Natural killer cell treated with Interleukin-12 subunit alpha and Interleukin-12 subunit beta and Interleukin-15 and Interleukin-18, amount 100 ng/mL, for 72 hours (primary cell): ENCODE data around the gene PLIN1. TPM values are rescaled to one million over a fixed set of nuclear protein-coding genes. Genes with fewer than 3 reads are reported as not detected.
"Not testable (repeated sequence)": the region's sequence is repeated elsewhere in the genome, so short reads cannot be mapped to it uniquely, and the experiment has no call there.

ENCODE experiments used
- ATAC-seq, 2 donors: fragments of 150-1000 bp; cut with Tn5 transposase in 1 of 2; sonication (Bioruptor Pico), chemical (Tn5 transposase) in 1 of 2; 2 replicates each; pipeline ENCODE4 v1.10.0; 2021
- DNase-seq: peaks from one replicate; pipeline ENCODE4 v3.0.0; 2022; ENCODE audit warnings: low spot score
- H3K27ac Mint-ChIP-seq, 2 donors: 1 replicate in 1 of 2; 2 replicates in 1 of 2; pipeline ENCODE4 v1.8.0; 2022; ENCODE audit warnings: mixed read lengths in 2 of 2, mild to moderate bottlenecking in 1 of 2, moderate library complexity in 1 of 2
- H3K27me3 Mint-ChIP-seq, 2 donors: 1 replicate in 1 of 2; 2 replicates in 1 of 2; pipeline ENCODE4 v1.8.0; 2022; ENCODE audit warnings: mixed read lengths in 2 of 2
- H3K36me3 Mint-ChIP-seq: one replicate; pipeline ENCODE4 v1.8.0; 2022; ENCODE audit warnings: mixed read lengths
- H3K4me1 Mint-ChIP-seq, 2 donors: 1 replicate in 1 of 2; 2 replicates in 1 of 2; pipeline ENCODE4 v1.8.0; 2022; ENCODE audit warnings: low read depth in 2 of 2, mixed read lengths in 2 of 2, mild to moderate bottlenecking in 1 of 2
- H3K4me3 Mint-ChIP-seq: one replicate; pipeline ENCODE4 v1.8.0; 2022; ENCODE audit warnings: mixed read lengths
- H3K9me3 Mint-ChIP-seq: 2 replicates; pipeline ENCODE4 v1.8.0; 2022; ENCODE audit warnings: mixed read lengths
- total RNA-seq, 2 donors: library from RNA; stranded (reverse); gene quantifications; one replicate each; pipeline ENCODE4 v1.2.3, GENCODE V29; 2022

The PLIN1 gene
- total RNA-seq, result 1 to 10 TPM in 1 of 2 donors, under 1 TPM in 1; 0.33 to 1.0 TPM

- Mint-ChIP-seq H3K4me1 (no peaks in the 10 kb centered on the region), H3K27ac (no peak within 1 kb of the TSS), H3K9me3 (no peaks in the 10 kb centered on the region), H3K27me3 (no peaks in the 10 kb centered on the region), H3K4me3 (no peak within 1 kb of the TSS), H3K36me3 (no peaks in the 10 kb centered on the region)
- DNase-seq (no peak), ATAC-seq (no peak)
These were observed at the start of gene PLIN1 for GRCh38 chr15:89679212-89679611. PLIN1 (minus strand) TSS chr15:89679367; CDS start chr15:89677489, 1,878 bp downstream.

DNA sequence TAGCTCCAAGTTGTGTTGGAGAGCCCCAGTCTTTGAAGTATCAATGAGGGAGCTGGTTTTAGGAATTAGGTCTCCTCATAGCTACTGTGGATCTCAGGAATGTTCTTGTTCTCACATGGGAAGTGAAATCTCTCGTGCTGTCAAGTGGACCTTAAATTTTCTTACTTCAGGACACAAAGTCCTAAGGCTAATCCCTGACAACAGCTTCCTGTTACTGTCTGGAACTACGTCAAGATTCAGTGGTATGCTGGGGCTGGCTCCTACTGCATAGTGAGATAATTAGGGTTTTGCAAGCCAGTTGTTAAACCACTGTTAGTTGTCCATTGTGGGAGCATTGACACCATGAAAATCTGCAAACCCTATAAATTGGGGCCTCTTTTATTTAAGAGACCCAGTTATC lies 49.1 kb upstream of the PLIN1 start:
- H3K4me3 Mint-ChIP-seq, result no peak overlapping the region
- no peaks in the 10 kb centered on the region for H3K36me3 Mint-ChIP-seq
- DNase-seq (no peak), ATAC-seq (no peak)
- H3K27ac Mint-ChIP-seq, result no peak overlapping the region
- no peaks in the 10 kb centered on the region for H3K4me1 Mint-ChIP-seq
- H3K9me3 Mint-ChIP-seq, result no peaks in the 10 kb centered on the region
- H3K27me3 Mint-ChIP-seq, result peaks cover 0 to 2% of the 10 kb centered on the region in 2 donors

DNA sequence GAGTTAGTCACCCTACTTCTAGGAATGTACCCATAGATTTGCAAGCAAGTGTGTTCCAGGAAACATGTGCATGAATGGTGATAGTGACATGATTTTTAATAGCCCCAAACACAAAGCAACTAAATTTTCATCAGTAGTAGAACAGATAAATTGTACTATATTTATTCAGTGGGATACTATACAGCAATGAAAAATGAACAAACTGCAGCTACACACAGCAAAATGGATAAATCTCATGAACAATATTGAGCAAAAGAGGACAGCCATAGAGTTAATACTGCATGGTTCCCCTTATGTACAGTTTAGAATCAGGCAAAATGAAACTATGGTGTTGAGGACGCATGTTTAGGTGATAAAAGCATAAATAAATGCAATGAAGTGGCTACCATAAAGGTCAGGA lies 45.9 kb upstream of the PLIN1 start:
- Mint-ChIP-seq H3K27me3 (peaks cover 9 to 10% of the 10 kb centered on the region in 2 donors), H3K9me3 (no peaks in the 10 kb centered on the region), H3K36me3 (no peaks in the 10 kb centered on the region), H3K4me3 (no peak overlapping the region), H3K4me1 (no peaks in the 10 kb centered on the region), H3K27ac (no peak overlapping the region)
- DNase-seq (no peak), ATAC-seq (no peak)

- DNase-seq (no peak), ATAC-seq (no peak)
- Mint-ChIP-seq H3K36me3 (no peaks in the 10 kb centered on the region), H3K4me1 (no peaks in the 10 kb centered on the region), H3K27ac (no peak overlapping the region), H3K4me3 (no peak overlapping the region), H3K9me3 (no peaks in the 10 kb centered on the region), H3K27me3 (peaks cover 9 to 10% of the 10 kb centered on the region in 2 donors)
These were observed 45.5 kb upstream of the PLIN1 start for GRCh38 chr15:89724621-89725020.

DNA sequence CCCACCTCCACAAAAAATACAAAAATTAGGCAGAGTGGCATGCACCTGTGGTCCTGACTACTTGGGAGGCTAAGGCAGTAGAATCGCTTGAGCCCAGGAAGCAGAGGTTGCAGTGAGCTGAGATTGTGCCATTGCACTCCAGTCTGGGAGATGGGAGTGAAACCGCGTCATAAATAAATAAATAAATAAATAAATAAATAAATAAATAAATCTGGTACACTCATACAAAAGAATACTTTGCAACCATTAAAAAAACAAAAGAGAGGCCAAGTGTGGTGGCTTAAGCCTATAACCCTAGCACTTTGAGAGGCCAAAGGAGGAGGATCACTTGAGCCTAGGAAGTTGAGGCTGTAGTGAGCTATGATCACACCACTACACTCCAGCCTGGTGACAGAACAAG lies 43.9 kb upstream of the PLIN1 start:
- Mint-ChIP-seq H3K36me3 (no peaks in the 10 kb centered on the region), H3K27ac (no peak overlapping the region), H3K9me3 (no peaks in the 10 kb centered on the region), H3K4me1 (no peaks in the 10 kb centered on the region), H3K4me3 (no peak overlapping the region), H3K27me3 (peaks cover 9 to 12% of the 10 kb centered on the region in 2 donors)
- DNase-seq, result no peak
- no peak for ATAC-seq

DNA sequence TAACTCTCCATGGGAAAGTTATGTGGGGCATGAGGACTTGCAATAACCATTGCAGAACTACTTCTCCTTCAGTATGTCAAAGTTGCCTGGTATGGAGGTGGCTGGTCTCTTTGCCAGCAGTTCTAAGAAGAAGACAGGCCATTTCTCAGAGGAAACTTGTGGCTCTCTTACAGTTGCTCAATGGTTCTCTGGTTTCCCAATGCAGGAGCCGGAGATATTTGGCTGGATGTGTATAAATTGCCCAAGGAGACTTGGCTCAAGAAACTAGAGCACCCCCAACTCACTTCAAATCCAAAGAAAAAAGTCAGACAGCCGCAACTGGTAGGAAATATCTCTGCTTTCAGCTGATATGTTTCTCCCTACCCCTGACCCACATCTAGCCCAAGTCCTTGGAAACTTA lies 35.6 kb upstream of the PLIN1 start:
- H3K4me1 Mint-ChIP-seq, result no peaks in the 10 kb centered on the region
- H3K4me3 Mint-ChIP-seq, result no peak overlapping the region

DNA sequence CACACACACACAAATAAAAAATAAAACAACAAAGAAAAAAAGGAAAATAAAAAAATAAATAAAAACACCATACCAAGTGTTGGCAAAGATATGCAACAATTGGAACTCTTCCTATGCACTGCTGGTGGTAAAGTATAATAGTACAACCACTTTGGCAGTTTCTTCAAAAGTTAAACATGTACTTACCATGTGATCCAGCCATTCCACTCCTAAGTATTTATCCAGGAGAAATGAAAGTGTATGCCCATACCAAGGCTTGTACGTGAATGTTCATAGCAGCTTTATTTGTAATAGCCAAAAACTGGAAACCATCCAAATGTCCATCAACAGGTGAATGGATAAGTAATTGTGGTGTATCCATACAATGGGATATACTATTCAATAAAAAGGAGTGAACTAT lies 28.4 kb upstream of the PLIN1 start:
- Mint-ChIP-seq H3K36me3 (no peaks in the 10 kb centered on the region), H3K4me3 (no peak overlapping the region), H3K9me3 (no peaks in the 10 kb centered on the region), H3K27ac (no peak overlapping the region), H3K27me3 (peaks cover 27 to 31% of the 10 kb centered on the region in 2 donors), H3K4me1 (peaks cover 0 to 4% of the 10 kb centered on the region in 2 donors)
- ATAC-seq, result no peak
- DNase-seq, result no peak

More for the DNA sequence above, 35.6 kb upstream of the PLIN1 start:
- H3K9me3 Mint-ChIP-seq, result no peaks in the 10 kb centered on the region
- no peak overlapping the region for H3K27ac Mint-ChIP-seq
- peaks cover 0 to 2% of the 10 kb centered on the region in 2 donors for H3K27me3 Mint-ChIP-seq
- DNase-seq (no peak), ATAC-seq (no peak)
- no peaks in the 10 kb centered on the region for H3K36me3 Mint-ChIP-seq

DNA sequence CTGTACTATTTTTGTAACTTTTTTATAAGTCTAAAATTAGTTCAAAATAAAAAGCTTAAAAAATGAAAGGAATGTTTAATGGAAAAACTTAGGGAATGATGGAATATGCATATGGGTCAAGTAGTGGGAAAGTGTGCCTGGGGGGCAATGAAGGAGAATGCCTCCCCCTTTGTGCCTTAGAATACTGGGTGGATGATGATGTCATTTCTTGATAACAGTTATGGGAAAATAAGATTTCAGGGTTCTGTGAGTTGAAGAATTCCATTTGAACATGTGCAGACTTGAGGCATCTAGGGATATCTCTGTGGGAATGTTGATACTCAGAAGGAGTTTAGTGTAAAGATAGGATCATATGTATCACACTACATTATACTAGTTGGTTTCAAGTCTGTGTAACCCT lies 25.2 kb upstream of the PLIN1 start:
- DNase-seq (no peak), ATAC-seq (no peak)
- peaks cover 0 to 4% of the 10 kb centered on the region in 2 donors for H3K4me1 Mint-ChIP-seq
- peaks cover 34 to 47% of the 10 kb centered on the region in 2 donors for H3K27me3 Mint-ChIP-seq
- H3K9me3 Mint-ChIP-seq, result no peaks in the 10 kb centered on the region
- no peaks in the 10 kb centered on the region for H3K36me3 Mint-ChIP-seq
- H3K4me3 Mint-ChIP-seq, result no peak overlapping the region
- H3K27ac Mint-ChIP-seq, result no peak overlapping the region

GRCh38 chr15:89695198-89695597 lies 16.0 kb upstream of the PLIN1 start:
- Mint-ChIP-seq H3K9me3 (no peaks in the 10 kb centered on the region), H3K4me1 (peaks cover 4 to 8% of the 10 kb centered on the region in 2 donors), H3K27me3 (peaks cover 11 to 13% of the 10 kb centered on the region in 2 donors), H3K27ac (no peak overlapping the region), H3K36me3 (no peaks in the 10 kb centered on the region), H3K4me3 (no peak overlapping the region)
- ATAC-seq (no peak), DNase-seq (no peak)

- ATAC-seq (no peak), DNase-seq (no peak)
- H3K36me3 Mint-ChIP-seq, result no peaks in the 10 kb centered on the region
- H3K27ac Mint-ChIP-seq, result no peak overlapping the region
- peaks cover 4 to 15% of the 10 kb centered on the region in 2 donors for H3K4me1 Mint-ChIP-seq
- H3K27me3 Mint-ChIP-seq, result peaks cover 0 to 8% of the 10 kb centered on the region in 2 donors
- H3K4me3 Mint-ChIP-seq, result no peak overlapping the region
- no peaks in the 10 kb centered on the region for H3K9me3 Mint-ChIP-seq
These were observed 14.5 kb upstream of the PLIN1 start for GRCh38 chr15:89693696-89694095.

DNA sequence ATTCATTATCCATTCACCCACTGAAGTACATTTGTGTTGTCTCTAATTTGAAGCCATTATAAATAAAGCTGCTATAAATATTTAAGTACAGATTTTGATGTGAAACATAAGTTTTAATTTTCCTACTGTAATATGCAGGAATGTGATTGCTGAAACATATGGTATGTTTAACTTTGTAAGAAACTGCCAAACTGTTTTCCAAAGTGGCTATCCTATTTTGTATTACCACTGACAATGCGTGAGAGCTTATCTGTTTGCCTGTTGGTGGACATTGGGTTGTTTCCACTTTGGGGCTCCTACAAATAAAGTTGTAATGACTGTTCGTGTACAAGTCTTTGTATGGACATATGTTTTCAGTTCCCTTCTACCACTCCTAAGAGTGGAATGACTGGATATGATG lies 13.9 kb upstream of the PLIN1 start:
- ATAC-seq, result no peak
- Mint-ChIP-seq H3K27me3 (peaks cover 0 to 8% of the 10 kb centered on the region in 2 donors), H3K4me1 (peaks cover 4 to 15% of the 10 kb centered on the region in 2 donors), H3K9me3 (no peaks in the 10 kb centered on the region), H3K36me3 (no peaks in the 10 kb centered on the region), H3K27ac (no peak overlapping the region), H3K4me3 (no peak overlapping the region)
- DNase-seq, result no peak

- H3K4me1 Mint-ChIP-seq, result peaks cover 4 to 15% of the 10 kb centered on the region in 2 donors
- DNase-seq, result peak; percentile 84
- H3K9me3 Mint-ChIP-seq, result no peaks in the 10 kb centered on the region
- peaks cover 2% of the 10 kb centered on the region for H3K36me3 Mint-ChIP-seq
- peaks cover 0 to 4% of the 10 kb centered on the region in 2 donors for H3K27me3 Mint-ChIP-seq
- ATAC-seq, result peak; percentile 95 to 97
- H3K4me3 Mint-ChIP-seq, result peak within 1 kb of the TSS; percentile 88
- peak within 1 kb of the TSS; percentile 70 to 84 for H3K27ac Mint-ChIP-seq
These were observed 11.4 kb upstream of the PLIN1 start, which contains the start of the genes PEX11A and WDR93 for GRCh38 chr15:89690276-89691218. PEX11A (minus strand) TSS chr15:89690754; CDS start chr15:89690632, 122 bp downstream. WDR93 (plus strand) TSS chr15:89690811; CDS start chr15:89701747, 10,936 bp downstream.

DNA sequence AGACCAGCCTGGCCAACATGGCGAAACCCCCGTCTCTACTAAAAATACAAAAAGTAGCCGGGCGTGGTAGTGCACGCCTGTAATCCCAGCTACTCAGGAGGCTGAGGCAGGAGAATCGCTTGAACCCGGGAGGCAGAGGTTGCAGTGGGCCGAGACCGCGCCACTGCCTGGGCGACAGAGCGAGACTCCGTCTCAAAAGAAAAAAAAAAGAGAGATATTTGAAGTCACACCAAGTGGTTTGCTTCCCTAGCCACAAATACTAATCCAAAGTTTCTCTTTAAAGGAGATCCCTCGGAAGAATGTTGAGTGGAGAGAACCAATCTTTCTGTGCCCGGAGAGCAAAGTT lies 10.7 kb upstream of the PLIN1 start:
- Mint-ChIP-seq H3K4me3 (peak overlapping the region; percentile 88), H3K27ac (peak overlapping the region; percentile 70 to 84), H3K4me1 (peaks cover 4 to 15% of the 10 kb centered on the region in 2 donors)
- ATAC-seq, H3K36me3 Mint-ChIP-seq, H3K9me3 Mint-ChIP-seq, H3K27me3 Mint-ChIP-seq, DNase-seq: not testable (repeated sequence)

GRCh38 chr15:89686522-89686921 lies 7.4 kb upstream of the PLIN1 start:
- Mint-ChIP-seq H3K27me3 (no peaks in the 10 kb centered on the region), H3K27ac (no peak overlapping the region), H3K9me3 (no peaks in the 10 kb centered on the region), H3K4me3 (no peak overlapping the region), H3K36me3 (peaks cover 5% of the 10 kb centered on the region), H3K4me1 (peaks cover 4 to 15% of the 10 kb centered on the region in 2 donors)
- DNase-seq, result no peak
- no peak for ATAC-seq
